Trophoblast cell (in vitro differentiated cells and primary cell): ENCODE measurements around the gene LYL1.

Source experiments
- DNase-seq, 2 donors: peaks; one replicate each; pipeline ENCODE4 v3.0.0-alpha.2; 2016
- H2AFZ ChIP-seq: 2 replicates; pipeline ENCODE4 v1.6.1; 2013; ENCODE audit warnings: low read length, moderate library complexity, mild to moderate bottlenecking; ENCODE audit not compliant: insufficient read depth, poor library complexity
- H2AK5ac ChIP-seq: 2 replicates; pipeline ENCODE4 v1.6.1; 2013; ENCODE audit warnings: mild to moderate bottlenecking, low read length
- H2BK120ac ChIP-seq: 2 replicates; pipeline ENCODE4 v1.6.1; 2013; ENCODE audit warnings: low read length, mild to moderate bottlenecking, moderate library complexity; ENCODE audit not compliant: insufficient read depth, poor library complexity
- H2BK12ac ChIP-seq: 2 replicates; pipeline ENCODE4 v1.6.1; 2013; ENCODE audit warnings: mild to moderate bottlenecking, low read length, moderate library complexity
- H2BK5ac ChIP-seq: 2 replicates; pipeline ENCODE4 v1.6.1; 2013; ENCODE audit warnings: low read length, low read depth, moderate library complexity, mild to moderate bottlenecking; ENCODE audit not compliant: poor library complexity
- H3K14ac ChIP-seq: 2 replicates; pipeline ENCODE4 v1.6.1; 2013; ENCODE audit warnings: mild to moderate bottlenecking, low read length
- H3K18ac ChIP-seq: 2 replicates; pipeline ENCODE4 v1.6.1; 2013; ENCODE audit warnings: mild to moderate bottlenecking, low read length
- H3K23ac ChIP-seq: 2 replicates; pipeline ENCODE4 v1.6.1; 2013; ENCODE audit warnings: low read length
- H3K27ac ChIP-seq: 2 replicates; pipeline ENCODE4 v1.5.1; 2013; ENCODE audit warnings: low read depth, mild to moderate bottlenecking, inconsistent platforms, low read length, moderate library complexity
- H3K27me3 ChIP-seq: 2 replicates; pipeline ENCODE4 v1.6.1; 2013; ENCODE audit warnings: inconsistent platforms, mild to moderate bottlenecking, low read length, moderate library complexity; ENCODE audit not compliant: insufficient read depth
- H3K36me3 ChIP-seq, 2 experiments: 1 replicate in 1 of 2; 2 replicates in 1 of 2; pipeline ENCODE4 v1.6.1; 2013; ENCODE audit warnings: low read length in 2 of 2, mild to moderate bottlenecking in 2 of 2, moderate library complexity in 1 of 2; ENCODE audit not compliant: insufficient read depth in 2 of 2, control insufficient read depth in 1 of 2
- H3K4ac ChIP-seq: 2 replicates; pipeline ENCODE4 v1.6.1; 2013; ENCODE audit warnings: low read depth, mild to moderate bottlenecking, low read length, moderate library complexity
- H3K4me1 ChIP-seq, 2 experiments: 1 replicate in 1 of 2; 2 replicates in 1 of 2; pipeline ENCODE4 v1.6.1; 2013; ENCODE audit warnings: low read length in 2 of 2, mild to moderate bottlenecking in 2 of 2, moderate library complexity in 1 of 2; ENCODE audit not compliant: insufficient read depth in 2 of 2, control insufficient read depth in 1 of 2
- H3K4me2 ChIP-seq: 2 replicates; pipeline ENCODE4 v1.6.1; 2013; ENCODE audit warnings: inconsistent platforms, mild to moderate bottlenecking, low read length, moderate library complexity
- H3K4me3 ChIP-seq: 2 replicates; pipeline ENCODE4 v1.5.1; 2013; ENCODE audit warnings: mild to moderate bottlenecking, low read depth, low read length, inconsistent platforms
- H3K79me1 ChIP-seq: one replicate; pipeline ENCODE4 v1.6.1; 2013; ENCODE audit warnings: low read length
- H3K79me2 ChIP-seq: 2 replicates; pipeline ENCODE4 v1.6.1; 2013; ENCODE audit warnings: low read length, mild to moderate bottlenecking; ENCODE audit not compliant: control insufficient read depth, insufficient read depth, poor library complexity
- H3K9ac ChIP-seq: 2 replicates; pipeline ENCODE4 v1.6.1; 2013; ENCODE audit warnings: mild to moderate bottlenecking, low read length
- H3K9me3 ChIP-seq: 2 replicates; pipeline ENCODE4 v1.6.1; 2013; ENCODE audit warnings: low read depth, mild to moderate bottlenecking, control low read depth, inconsistent platforms, low read length; ENCODE audit not compliant: insufficient read depth
- H4K12ac ChIP-seq: 2 replicates; pipeline ENCODE4 v1.6.1; 2013; ENCODE audit warnings: low read depth, mild to moderate bottlenecking, low read length, moderate library complexity
- H4K8ac ChIP-seq: 2 replicates; pipeline ENCODE4 v1.6.1; 2013; ENCODE audit warnings: low read depth, mild to moderate bottlenecking, low read length, moderate library complexity
- H4K91ac ChIP-seq: one replicate; pipeline ENCODE4 v1.6.1; 2013; ENCODE audit warnings: low read depth, mild to moderate bottlenecking, low read length, moderate library complexity
- WGBS: extraction: QIAGEN DNeasy Blood & Tissue Kit; methylation state at CpG from one replicate; pipeline ENCODE4 v1.1.7; 2013; ENCODE audit warnings: missing lambda C conversion rate; ENCODE audit not compliant: insufficient read length, insufficient coverage; ENCODE audit errors: extremely low coverage; 5-methylcytosine and 5-hydroxymethylcytosine counted together

The LYL1 gene

GRCh38 chr19:13097463-13098258 is 5.0 kb downstream of the LYL1 start:
- Histone ChIP-seq H3K9ac (no peak overlapping the region), H3K18ac (no peak overlapping the region), H4K12ac (no peak overlapping the region), H3K79me2 (no peaks in the 10 kb centered on the region), H3K14ac (no peak overlapping the region), H3K27me3 (peaks cover 62% of the 10 kb centered on the region), H3K36me3 (no peaks in the 10 kb centered on the region), H2BK120ac (no peak overlapping the region), H3K23ac (no peak overlapping the region), H3K9me3 (peaks cover 10% of the 10 kb centered on the region), H3K27ac (no peak overlapping the region), H2BK5ac (no peak overlapping the region), H3K4me2 (no peak overlapping the region), H2AFZ (no peak overlapping the region), H3K79me1 (peaks cover 3% of the 10 kb centered on the region), H2AK5ac (no peak overlapping the region), H3K4me3 (no peak overlapping the region), H3K4me1 (peaks cover 9 to 10% of the 10 kb centered on the region in 2 experiments), H2BK12ac (no peak overlapping the region), H4K8ac (no peak overlapping the region), H4K91ac (no peak overlapping the region), H3K4ac (no peak overlapping the region)
- DNase-seq = no peak
- no CpG with 5 or more reads among the region's 69 CpGs for WGBS

- peaks cover 10% of the 10 kb centered on the region for H3K9me3 ChIP-seq
- H2BK120ac ChIP-seq = no peak overlapping the region
- no peaks in the 10 kb centered on the region for H3K79me2 ChIP-seq
- no peak overlapping the region for H3K23ac ChIP-seq
- H3K4ac ChIP-seq = no peak overlapping the region
- H4K8ac ChIP-seq = no peak overlapping the region
- H3K36me3 ChIP-seq = no peaks in the 10 kb centered on the region
- no CpG with 5 or more reads among the region's 20 CpGs for WGBS
- no peak overlapping the region for H2AFZ ChIP-seq
- no peak for DNase-seq
- H3K79me1 ChIP-seq = no peaks in the 10 kb centered on the region
- no peak overlapping the region for H3K14ac ChIP-seq
- H2BK5ac ChIP-seq = no peak overlapping the region
- H3K4me3 ChIP-seq = no peak overlapping the region
- no peak overlapping the region for H2AK5ac ChIP-seq
- peaks cover 62% of the 10 kb centered on the region for H3K27me3 ChIP-seq
- no peak overlapping the region for H2BK12ac ChIP-seq
- no peak overlapping the region for H3K4me2 ChIP-seq
- H4K12ac ChIP-seq = no peak overlapping the region
- H3K18ac ChIP-seq = no peak overlapping the region
- H3K4me1 ChIP-seq = peaks cover 5 to 8% of the 10 kb centered on the region in 2 experiments
- no peak overlapping the region for H4K91ac ChIP-seq
- H3K27ac ChIP-seq = no peak overlapping the region
- no peak overlapping the region for H3K9ac ChIP-seq
Observed at GRCh38 chr19:13097033-13097462, 5.6 kb downstream of the LYL1 start.

- peaks cover 10% of the 10 kb centered on the region for H3K9me3 ChIP-seq
- no peak overlapping the region for H3K9ac ChIP-seq
- H2AK5ac ChIP-seq = no peak overlapping the region
- H3K4me1 ChIP-seq = peaks cover 5 to 8% of the 10 kb centered on the region in 2 experiments
- no peak overlapping the region for H3K14ac ChIP-seq
- no peak overlapping the region for H2BK12ac ChIP-seq
- H3K27ac ChIP-seq = no peak overlapping the region
- H2AFZ ChIP-seq = no peak overlapping the region
- no peak overlapping the region for H4K12ac ChIP-seq
- H3K4me2 ChIP-seq = no peak overlapping the region
- no peaks in the 10 kb centered on the region for H3K79me1 ChIP-seq
- no peak overlapping the region for H3K4me3 ChIP-seq
- WGBS = no CpG with 5 or more reads among the region's 44 CpGs
- no peaks in the 10 kb centered on the region for H3K79me2 ChIP-seq
- H3K4ac ChIP-seq = no peak overlapping the region
- H3K23ac ChIP-seq = no peak overlapping the region
- H3K36me3 ChIP-seq = no peaks in the 10 kb centered on the region
- DNase-seq = peak in 1 of 2 donors; percentile 38
- no peak overlapping the region for H4K91ac ChIP-seq
- H3K27me3 ChIP-seq = peaks cover 66% of the 10 kb centered on the region
- no peak overlapping the region for H4K8ac ChIP-seq
- no peak overlapping the region for H2BK5ac ChIP-seq
- H3K18ac ChIP-seq = no peak overlapping the region
- H2BK120ac ChIP-seq = no peak overlapping the region
Observed at GRCh38 chr19:13095934-13096927, 6.4 kb downstream of the LYL1 start.

DNA sequence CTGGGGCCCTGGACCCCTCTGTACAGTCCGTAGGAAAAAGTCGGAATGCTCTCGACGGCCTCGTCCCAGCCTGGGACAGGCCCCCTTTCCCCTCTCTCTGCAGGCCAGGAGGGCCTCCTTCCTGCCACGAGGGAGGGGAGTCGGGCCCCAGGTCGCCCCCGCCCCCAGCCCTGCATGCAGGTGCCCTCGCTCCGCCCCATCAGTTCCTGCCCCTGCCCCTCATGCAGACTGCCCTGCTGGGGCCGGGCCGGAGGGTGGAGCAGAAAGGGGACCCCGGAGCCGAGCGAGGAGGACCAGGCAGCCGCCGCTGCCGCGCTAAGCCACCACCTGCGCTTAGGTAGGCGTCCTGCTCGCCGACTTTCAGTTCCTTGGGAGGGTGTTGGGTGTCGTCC is 7.3 kb downstream of the LYL1 start:
- no peak overlapping the region for H4K91ac ChIP-seq

More for the DNA sequence above, 7.3 kb downstream of the LYL1 start:
- H3K9ac ChIP-seq = no peak overlapping the region
- no peak overlapping the region for H2BK5ac ChIP-seq
- H2BK120ac ChIP-seq = no peak overlapping the region
- no peak overlapping the region for H4K12ac ChIP-seq
- no peak overlapping the region for H3K27ac ChIP-seq
- H3K79me1 ChIP-seq = no peaks in the 10 kb centered on the region
- no peaks in the 10 kb centered on the region for H3K79me2 ChIP-seq
- no peak overlapping the region for H2AFZ ChIP-seq
- H3K4me1 ChIP-seq = peaks cover 5 to 8% of the 10 kb centered on the region in 2 experiments
- H3K4me3 ChIP-seq = no peak overlapping the region
- no peak overlapping the region for H4K8ac ChIP-seq
- no peak overlapping the region for H2BK12ac ChIP-seq
- peaks cover 10% of the 10 kb centered on the region for H3K9me3 ChIP-seq
- no peak overlapping the region for H3K4ac ChIP-seq
- peaks cover 67% of the 10 kb centered on the region for H3K27me3 ChIP-seq
- no peak overlapping the region for H3K14ac ChIP-seq
- DNase-seq = no peak
- H3K18ac ChIP-seq = no peak overlapping the region
- no CpG with 5 or more reads among the region's 25 CpGs for WGBS
- no peak overlapping the region for H3K4me2 ChIP-seq
- no peak overlapping the region for H3K23ac ChIP-seq
- no peak overlapping the region for H2AK5ac ChIP-seq
- H3K36me3 ChIP-seq = no peaks in the 10 kb centered on the region
